ENCODE results near the gene FGF14.

FGF14 gene

DNA sequence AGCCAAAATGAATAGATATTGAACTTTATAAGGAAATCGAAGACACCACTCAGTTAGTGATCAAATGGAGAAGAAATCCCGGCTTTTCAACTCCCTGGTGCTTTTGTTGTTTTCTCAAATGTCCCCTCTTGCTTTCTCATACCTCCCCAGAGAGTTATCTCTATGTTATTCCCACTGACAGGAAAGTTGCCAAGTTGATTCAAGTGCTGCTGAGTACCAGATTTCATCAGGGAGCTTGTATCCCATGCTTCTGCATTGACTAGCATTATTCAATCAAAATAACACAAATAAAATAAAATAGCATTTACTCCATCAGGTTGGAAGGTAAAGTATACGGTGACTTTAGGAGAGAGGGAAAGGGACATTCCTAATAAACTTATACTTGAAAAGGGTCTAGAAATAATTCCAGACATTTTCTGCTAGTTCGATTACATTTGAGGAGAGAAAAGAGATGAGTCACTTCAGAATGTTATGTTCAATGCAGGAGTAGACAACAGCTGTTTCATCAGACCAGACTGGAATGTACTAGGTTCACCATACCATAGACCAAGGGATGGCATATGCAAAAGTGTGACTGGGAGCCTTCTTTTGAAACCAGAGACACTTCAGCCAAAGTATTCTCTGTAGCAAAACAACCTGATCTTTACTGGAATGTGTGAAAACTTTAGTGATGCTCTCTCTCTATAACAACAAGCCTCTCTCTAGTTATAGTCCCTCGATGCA is 397.8 kb downstream of the FGF14 start:
- FAIRE-seq, result no peak
- no peak for DNase-seq (ENCODE audit: insufficient read length, low spot score)

DNA sequence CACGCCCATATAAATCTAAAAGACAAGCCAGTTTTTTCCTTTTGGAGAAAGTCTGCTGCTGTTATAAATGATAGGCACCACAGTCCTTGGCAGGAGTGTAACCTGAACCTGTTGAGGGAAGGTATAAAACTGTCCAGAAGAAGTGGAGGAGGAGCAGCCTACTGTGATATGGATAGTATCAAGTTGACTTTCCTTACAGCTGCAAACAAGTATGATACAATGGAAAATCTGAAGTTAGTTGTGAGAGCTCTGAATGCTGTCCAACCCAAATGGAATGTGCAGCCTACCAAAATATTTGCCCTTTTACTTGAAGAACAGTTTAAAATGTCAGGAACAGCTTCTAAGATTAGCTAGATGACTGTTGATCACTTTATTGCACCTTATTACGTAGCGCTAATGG is 399.6 kb downstream of the FGF14 start:
- FAIRE-seq (no peak), DNase-seq (ENCODE audit: insufficient read length, low spot score) (no peak)

DNA sequence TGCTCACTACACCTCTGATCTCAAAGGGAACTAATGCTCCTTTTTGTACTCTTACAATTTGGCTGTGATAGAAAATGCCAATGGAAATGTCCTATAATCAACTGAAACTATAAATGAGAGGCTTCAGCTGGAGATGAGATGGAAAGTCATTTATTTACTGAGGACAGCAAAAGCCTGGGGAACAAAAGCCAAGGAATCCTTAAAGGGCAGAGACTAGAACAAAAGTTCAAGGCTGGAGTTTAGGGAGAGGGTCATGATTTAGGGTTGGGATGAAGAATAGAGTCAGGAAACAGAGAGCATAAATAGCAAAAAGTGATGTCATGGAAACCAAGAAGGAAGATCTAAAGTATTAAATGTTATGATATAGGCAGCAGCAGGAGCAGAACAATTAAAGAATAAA is 401.1 kb downstream of the FGF14 start:
- no peak for FAIRE-seq
- DNase-seq (ENCODE audit: insufficient read length, low spot score), result no peak

DNA sequence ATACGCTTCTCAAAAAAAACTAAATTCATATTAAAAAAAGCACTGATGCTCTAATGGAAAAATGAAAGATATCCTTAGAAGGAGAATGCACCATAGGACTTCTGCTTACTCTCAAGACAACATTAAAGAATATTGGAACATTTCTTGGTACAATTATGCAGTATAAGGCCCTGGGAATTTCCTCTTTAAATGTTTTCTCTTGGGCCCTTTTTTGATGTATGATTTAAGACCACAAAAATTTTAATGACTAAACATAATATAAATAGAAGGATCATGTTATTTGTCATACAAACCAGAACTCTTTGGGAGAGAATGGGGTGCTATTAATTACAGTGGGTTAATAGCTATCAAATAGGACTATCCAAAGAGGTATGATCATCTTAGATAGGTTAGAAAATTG is 403.7 kb downstream of the FGF14 start:
- DNase-seq (ENCODE audit: insufficient read length, low spot score) (no peak), FAIRE-seq (no peak)

DNA sequence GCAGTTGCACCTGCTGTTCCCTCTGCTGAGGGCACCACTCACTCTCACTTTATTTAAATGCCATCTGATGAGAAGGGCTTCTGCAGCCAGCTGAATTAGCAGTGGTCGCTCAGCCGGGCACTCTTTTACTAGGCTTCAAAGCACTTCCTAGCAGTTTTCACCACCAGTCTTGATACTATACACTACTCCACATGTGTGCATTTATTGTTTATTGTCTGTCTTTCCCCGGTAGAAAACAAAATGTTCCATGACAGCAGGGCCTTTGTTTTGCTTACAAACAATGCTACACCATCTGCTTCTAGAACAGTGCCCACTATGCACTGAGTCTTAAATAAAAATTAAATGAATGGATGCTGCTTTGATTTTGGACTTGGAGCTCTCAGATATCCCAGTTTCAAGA is 404.9 kb downstream of the FGF14 start:
- DNase-seq (ENCODE audit: insufficient read length, low spot score), result no peak
- no peak for FAIRE-seq

DNA sequence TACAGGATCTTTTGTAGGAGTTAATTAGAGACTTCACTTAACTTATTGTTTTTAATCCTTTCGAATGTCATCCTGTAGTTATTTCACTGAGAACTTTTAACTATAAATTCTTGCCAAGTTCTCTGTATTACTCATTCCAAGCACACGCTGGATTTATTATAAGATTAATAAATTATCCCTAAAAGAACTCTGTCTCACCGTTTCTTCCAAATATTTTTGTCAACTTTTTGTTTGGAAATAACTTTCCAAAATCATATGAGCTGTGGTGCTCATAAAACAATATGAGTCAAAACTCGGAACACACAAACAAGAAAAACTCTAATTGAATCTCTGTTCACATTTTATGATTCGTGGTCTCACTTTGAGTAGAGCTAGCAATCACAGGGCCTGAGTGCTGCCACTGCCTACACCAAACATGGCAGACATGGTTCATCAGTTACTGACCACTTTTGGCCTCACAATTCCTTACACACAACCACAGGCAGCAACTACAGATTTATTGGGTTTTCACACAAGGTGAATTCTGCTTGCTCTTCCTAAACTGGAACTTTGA is 412.0 kb downstream of the FGF14 start:
- DNase-seq (ENCODE audit: insufficient read length, low spot score) (no peak), FAIRE-seq (no peak)

DNA sequence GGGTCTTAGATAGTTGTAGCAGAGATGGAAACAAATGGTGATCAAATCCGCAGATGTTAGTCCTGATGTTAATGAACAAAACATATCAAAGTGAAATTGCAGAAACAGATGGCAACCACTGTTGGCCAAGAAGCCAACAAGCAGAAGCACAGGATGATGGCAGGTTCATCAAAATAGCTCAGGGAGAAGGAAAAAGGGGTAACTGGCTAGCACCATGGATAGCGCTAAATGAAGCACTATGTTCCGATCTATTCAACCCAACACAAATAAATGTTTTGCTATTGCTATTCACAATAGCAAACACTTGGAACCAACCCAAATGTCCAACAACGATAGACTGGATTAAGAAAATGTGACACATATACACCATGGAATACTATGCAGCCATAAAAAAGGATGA is 413.7 kb downstream of the FGF14 start:
- no peak for DNase-seq (ENCODE audit: insufficient read length, low spot score)
- FAIRE-seq, result no peak

DNA sequence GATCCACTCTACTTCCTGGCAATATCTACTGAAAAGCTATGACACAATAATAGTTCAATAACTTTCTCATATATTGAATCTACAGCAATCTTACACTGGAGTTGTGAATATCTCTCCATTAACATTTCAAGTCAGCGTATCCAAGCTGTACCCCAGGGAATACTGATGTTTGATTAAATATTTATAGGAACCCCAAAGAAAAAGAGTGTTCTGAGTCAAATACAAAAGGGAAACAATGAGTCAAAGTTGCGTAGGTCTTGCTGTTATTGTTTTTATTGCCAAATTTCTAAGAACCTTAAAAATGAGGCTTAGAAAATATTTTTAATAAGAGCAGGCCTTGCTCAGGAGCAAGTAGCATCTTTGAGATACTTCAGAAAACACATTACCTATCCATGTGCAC is 415.5 kb downstream of the FGF14 start:
- FAIRE-seq (no peak), DNase-seq (ENCODE audit: insufficient read length, low spot score) (no peak)

DNA sequence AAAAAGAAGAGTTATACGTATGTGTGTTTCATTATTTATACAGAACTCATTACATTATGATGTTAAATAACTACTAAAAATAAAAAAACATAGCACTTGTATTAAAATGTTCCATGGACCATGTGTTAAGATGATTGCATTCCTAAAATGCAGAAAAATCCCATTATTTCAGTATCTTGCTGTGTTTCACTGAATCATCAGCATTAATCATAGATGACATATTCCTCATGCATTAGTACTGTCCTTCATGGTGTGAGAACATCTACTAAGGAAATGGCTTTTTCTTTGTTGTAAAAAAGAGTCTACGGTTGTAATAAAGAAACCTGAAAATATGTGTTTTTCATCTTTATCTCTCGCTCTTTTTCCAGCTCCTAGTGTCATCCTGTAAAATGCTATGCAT is 416.5 kb downstream of the FGF14 start:
- no peak for FAIRE-seq

DNA sequence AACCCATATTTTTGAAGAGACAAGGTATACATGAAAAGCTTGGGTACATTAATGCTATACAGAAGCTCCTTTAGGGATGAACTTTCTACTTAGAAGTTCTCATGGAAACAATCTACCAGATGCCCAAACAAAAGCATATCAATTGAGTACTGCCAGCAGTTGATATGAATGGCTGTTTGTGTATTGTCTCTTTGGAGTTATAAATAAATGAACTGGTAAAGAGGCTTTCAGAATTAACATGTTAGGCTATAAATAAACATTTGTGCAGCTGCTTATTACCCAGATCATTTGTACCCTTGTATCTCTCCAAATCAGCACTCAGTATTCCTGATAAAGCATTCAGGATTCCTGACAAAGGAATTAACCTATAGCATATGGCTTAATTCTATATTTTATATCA is 418.9 kb downstream of the FGF14 start:
- FAIRE-seq, result no peak
- no peak for DNase-seq (ENCODE audit: insufficient read length, low spot score)

More for the DNA sequence above, 416.5 kb downstream of the FGF14 start:
- DNase-seq (ENCODE audit: insufficient read length, low spot score), result no peak

DNA sequence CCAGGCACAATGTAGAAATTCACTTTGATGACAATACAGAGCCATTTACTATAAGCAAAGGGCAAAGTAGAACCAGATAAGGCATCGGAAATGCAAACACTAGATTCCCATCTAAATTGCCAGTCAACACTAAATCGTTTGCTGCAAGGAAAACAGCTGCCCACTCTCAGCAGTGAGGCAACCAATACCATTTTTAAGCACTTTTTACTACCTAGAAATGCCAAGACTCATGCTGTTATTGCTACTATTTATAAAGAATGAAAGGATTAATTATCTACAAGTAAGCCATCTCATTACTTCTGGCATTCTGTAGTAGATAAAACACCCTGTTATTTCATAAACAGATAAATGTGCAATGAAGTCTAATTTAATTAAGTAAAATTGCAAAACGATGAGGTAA is 422.0 kb downstream of the FGF14 start:
- DNase-seq (ENCODE audit: insufficient read length, low spot score) (no peak), FAIRE-seq (no peak)

DNA sequence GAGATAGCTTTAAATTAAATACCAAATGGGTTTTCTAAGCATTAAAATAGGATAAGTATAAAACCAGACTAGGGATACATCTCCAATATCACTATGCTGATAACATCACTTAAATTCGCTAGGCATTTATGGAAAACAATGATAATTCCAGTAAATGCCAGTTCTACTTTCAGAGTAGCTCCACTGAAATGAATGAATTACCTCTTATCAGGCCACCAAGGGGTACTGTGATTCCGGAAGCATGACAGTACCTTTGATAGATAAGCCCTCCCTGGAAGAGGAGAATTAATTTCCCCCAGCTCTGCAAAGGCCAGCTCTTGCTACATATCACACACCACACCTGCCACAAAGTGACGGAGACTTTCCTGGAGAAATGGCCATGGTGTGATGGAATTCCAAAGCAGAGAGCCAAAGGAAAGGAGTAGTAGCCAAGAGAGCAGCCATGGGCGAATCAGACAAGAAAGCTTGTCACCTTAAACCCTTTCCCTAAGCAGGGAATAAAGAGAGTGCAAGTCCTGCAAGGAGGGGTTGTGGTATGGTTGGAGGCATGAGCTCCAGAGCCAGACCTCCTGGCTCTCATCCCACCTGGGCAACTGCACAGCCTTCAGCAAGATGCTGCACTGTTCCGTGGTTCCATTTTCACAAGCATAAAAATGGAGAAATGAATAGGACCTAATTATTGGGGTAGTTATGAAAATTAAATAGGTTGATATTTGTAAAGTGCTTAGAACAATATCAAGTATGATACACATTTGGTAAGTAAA is 423.1 kb downstream of the FGF14 start:
- no peak for DNase-seq (ENCODE audit: insufficient read length, low spot score)
- FAIRE-seq, result no peak

DNA sequence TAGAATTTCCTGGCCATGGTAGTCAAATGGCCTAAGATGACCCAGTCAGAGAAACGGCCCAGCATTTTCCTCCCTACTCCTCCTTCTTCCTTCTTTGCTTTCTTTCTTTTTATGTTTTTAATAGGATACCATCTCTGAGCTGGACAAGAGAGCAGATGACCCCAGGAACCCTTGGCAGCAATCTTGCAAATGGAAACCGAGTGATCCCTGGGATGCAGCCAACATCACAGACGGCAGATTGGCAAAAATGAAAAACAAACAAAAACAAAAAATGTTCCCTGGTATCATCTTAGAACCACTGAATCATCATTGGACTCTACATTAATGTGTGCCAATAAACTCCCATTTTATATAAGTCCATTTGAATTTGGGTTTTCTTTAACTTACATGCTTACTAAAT is 424.4 kb downstream of the FGF14 start:
- no peak for DNase-seq (ENCODE audit: insufficient read length, low spot score)
- no peak for FAIRE-seq

DNA sequence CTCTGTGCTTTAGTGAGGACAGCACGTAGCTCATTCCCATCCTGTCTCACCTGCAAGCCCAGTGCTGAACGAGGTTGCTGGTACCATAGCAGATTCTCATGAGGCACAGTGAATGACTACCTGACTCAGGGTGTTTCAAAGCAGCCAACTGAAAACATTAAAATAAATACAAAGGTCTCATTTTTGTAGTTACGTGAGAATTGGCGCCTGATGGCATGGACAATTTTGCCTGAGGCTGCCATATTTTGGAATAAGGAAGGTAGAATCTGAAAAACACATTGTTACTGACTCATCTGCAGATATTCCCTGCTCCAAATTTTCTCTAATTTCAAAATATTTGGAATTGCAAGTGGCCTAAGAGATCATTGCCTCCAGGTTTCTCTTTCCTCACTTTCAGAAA is 429.7 kb downstream of the FGF14 start:
- no peak for FAIRE-seq

DNA sequence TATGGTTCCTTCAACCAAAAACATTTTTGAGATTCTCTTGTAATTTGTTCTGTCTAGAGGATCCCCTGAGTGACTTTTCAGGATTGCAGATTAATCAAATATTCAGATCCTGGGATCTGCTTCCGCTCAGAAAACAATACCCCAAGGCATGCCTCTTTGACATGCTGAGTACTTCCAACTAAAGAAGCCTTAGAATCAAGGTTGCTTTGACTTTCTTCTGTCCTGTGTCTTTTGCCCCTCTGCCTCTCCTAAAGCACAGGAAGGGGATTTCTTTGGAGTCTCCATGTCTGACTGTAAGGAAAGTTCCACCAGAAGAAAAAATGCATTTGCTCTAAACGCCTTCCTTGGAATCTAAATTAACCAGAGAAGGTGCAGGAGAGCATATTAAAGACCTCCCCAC is 431.5 kb downstream of the FGF14 start:
- FAIRE-seq (no peak), DNase-seq (ENCODE audit: insufficient read length, low spot score) (no peak)

More for the DNA sequence above, 429.7 kb downstream of the FGF14 start:
- no peak for DNase-seq (ENCODE audit: insufficient read length, low spot score)

DNA sequence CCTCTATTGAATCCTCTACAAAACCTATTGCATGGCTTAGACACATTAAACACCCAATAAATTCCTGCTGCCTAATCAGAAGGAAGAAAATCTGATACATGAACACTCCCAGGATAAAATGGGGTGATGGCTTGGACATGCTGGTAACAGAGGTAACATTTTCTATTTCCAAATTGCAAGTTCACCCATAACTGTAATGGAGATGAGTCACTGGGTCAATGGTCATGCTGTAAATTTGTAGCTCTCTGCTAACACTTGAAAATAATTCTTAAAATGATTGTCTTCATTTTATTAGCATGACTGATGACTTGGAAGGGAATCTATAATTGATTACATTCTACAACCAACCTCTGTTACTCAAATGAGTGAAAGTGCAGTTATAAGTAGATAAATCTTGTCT is 434.1 kb downstream of the FGF14 start:
- FAIRE-seq, result no peak
- no peak for DNase-seq (ENCODE audit: insufficient read length, low spot score)

DNA sequence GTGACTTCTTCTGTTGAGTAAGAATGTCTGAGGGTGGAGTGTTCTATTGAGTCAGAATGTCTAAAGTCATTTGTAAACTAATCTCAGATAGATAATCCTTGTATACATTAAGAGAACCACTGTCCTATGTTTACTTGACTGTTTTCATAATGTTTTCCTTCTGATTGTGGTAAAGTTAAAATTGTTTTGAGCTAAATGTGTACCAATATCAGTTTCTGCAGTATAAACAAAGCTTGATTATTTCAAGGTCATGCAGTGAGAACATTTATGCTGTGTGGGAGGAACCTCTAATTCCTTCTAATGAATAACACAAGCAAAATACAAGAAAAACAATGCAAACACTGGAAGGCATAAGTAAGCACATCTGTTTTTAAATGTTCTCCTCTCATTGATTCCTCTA is 434.6 kb downstream of the FGF14 start:
- no peak for DNase-seq (ENCODE audit: insufficient read length, low spot score)
- FAIRE-seq, result no peak

DNA sequence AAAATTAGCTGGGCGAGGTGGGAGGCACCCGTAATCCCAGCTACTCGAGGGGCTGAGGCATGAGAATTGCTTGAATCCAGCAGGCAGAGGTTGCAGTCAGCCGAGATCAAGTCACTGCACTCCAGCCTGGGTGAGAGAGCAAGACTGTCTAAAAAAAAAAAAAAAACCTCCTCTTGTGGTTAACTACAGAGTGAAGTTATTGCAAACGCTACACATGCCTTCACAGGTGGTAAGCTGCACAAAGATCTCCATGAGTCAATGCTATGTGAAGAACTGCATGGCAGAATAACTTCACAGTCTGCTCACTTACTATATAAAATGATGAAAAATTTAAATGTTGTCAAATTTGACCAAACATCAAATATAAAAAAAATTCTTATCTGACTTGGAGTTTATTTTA is 436.8 kb downstream of the FGF14 start:
- DNase-seq (ENCODE audit: insufficient read length, low spot score) (no peak), FAIRE-seq (no peak)

DNA sequence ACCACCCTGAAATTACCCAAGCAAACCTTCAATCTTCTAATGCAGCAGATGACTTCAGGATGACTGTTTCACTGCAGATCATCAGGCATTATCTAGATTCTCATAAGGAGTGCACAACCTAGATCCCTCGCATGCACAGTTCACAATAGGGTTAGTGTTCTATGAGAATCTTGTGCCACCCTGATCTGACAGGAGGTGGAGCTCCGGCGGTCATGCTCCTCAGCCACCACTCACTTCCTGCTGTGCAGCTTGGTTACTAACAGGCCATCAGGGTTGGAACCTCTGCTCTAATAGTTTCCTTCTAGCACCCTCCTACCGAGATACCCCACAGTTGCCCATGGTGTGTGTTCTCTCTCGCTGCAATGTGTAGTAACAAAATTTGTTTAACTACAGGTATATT is 442.8 kb downstream of the FGF14 start:
- no peak for DNase-seq (ENCODE audit: insufficient read length, low spot score)
- no peak for FAIRE-seq

DNA sequence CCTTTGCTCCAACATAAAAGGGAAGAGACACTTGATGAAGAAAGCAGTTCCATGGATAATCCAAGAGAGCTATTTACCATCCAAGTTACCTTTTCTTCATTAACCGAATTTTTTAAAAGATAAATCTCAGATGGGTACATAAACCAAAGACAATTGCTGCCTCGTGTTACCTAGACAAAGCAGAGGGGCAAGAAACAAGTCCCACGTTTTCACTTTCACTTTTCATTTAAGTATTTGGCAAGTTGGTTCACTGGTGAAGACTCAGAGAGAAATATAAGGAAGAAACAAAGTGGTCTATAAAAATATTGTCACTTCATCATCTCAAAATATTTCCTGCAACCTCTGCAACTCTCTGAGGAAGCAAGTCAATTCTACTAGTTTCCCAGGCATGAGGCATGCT is 446.1 kb downstream of the FGF14 start:
- FAIRE-seq (no peak), DNase-seq (ENCODE audit: insufficient read length, low spot score) (no peak)

DNA sequence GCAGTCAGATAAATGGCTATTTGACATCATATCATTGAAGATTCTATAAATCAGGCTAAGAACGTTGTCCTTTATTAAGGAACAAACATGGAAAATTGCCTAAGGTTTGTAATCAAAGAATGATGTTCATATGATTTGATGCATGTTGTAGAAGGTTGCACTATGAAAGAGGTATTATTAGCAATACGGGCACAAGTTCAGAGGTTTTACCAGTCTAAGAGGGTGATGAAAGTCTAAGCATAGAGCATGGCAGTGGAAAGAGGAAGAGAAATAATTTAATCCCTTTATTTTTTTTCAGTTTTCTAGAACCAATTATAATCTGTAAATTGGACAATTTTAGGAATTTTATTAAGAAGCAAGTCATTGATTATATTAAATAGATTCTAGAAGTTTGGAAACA is 450.7 kb downstream of the FGF14 start:
- FAIRE-seq (no peak), DNase-seq (ENCODE audit: insufficient read length, low spot score) (no peak)

DNA sequence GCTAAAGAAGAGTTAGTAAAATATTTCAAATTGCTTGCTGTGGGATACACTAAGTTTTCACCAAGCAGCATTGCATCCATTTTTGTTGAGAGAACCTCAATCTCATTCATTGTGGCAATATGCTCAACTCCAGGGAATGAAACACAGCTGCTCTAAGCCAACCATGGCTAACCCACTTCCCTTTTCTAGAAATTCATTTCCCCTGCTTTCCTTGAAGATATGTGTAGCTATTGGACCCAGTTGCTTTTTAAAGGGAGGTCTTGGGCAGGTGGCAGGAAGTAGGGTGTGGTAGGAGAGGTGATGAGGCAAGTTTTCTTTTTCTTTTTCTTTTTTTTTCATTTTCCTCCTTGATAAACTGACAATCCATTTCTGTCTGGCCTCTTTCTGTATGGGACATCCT is 452.2 kb downstream of the FGF14 start:
- FAIRE-seq, result no peak

More for the DNA sequence above, 452.2 kb downstream of the FGF14 start:
- DNase-seq (ENCODE audit: insufficient read length, low spot score), result no peak
